MCF 10A (cell line): ENCODE results near the gene IGFBP2. TPM values are rescaled to one million over a fixed set of nuclear protein-coding genes. Genes with fewer than 3 reads are reported as not detected.
"Not testable (repeated sequence)": the region's sequence is repeated elsewhere in the genome, so short reads cannot be mapped to it uniquely, and the experiment has no call there.

ENCODE experiments used
- BruUV-seq: library from RNA; stranded (reverse); fragments of 400-500 nt; replicated peaks from 2 replicates; lab custom pipeline; 2021; lab: Mats Ljungman, UMichigan
- CTCF ChIA-PET: fragments of 300-600 bp; sonication (Branson Sonifier 250); formaldehyde crosslinking; extraction: SDS; loops from one replicate; lab custom pipeline; 2021; ENCODE audit warnings: antibody characterized with exemption, inconsistent platforms; lab: Yijun Ruan, JAX
- POLR2A ChIA-PET: fragments of 300-600, 350-650 bp; sonication (Branson Sonifier 250); formaldehyde crosslinking; extraction: SDS; loops from one replicate; lab custom pipeline; 2020; ENCODE audit warnings: antibody characterized with exemption, inconsistent platforms; lab: Yijun Ruan, JAX
- DNase-seq: peaks from one replicate; pipeline ENCODE4 v3.0.0-alpha.2; 2018; ENCODE audit not compliant: unreplicated experiment
- H3K27ac Mint-ChIP-seq: one replicate; pipeline ENCODE4 v1.8.0; 2022; ENCODE audit warnings: mild to moderate bottlenecking, low read depth, mixed read lengths; ENCODE audit not compliant: unreplicated experiment
- H3K27me3 Mint-ChIP-seq: one replicate; pipeline ENCODE4 v1.8.0; 2022; ENCODE audit warnings: mixed read lengths; ENCODE audit not compliant: insufficient read depth, unreplicated experiment
- H3K36me3 Mint-ChIP-seq: one replicate; pipeline ENCODE4 v1.8.0; 2022; ENCODE audit warnings: mild to moderate bottlenecking, moderate library complexity, mixed read lengths; ENCODE audit not compliant: insufficient read depth, unreplicated experiment
- H3K4me1 Mint-ChIP-seq: one replicate; pipeline ENCODE4 v1.8.0; 2022; ENCODE audit warnings: mixed read lengths; ENCODE audit not compliant: insufficient read depth, unreplicated experiment
- H3K4me3 Mint-ChIP-seq: one replicate; pipeline ENCODE4 v1.8.0; 2022; ENCODE audit warnings: mild to moderate bottlenecking, moderate library complexity, mixed read lengths; ENCODE audit not compliant: unreplicated experiment
- H3K9me3 Mint-ChIP-seq: one replicate; pipeline ENCODE4 v1.8.0; 2022; ENCODE audit warnings: mixed read lengths; ENCODE audit not compliant: unreplicated experiment
- intact Hi-C: fragments of 100-400 bp; cut with micrococcal nuclease; formaldehyde crosslinking; loops from 2 replicates; pipeline ENCODE4 v1.14.1; 2022
- total RNA-seq: library from RNA; stranded (reverse); gene quantifications from 2 replicates; pipeline ENCODE4 v1.2.3, GENCODE V29; 2022
- TF ChIP-seq, protein P1 (sequence below): fragments of 200-600 bp; IDR thresholded peaks from one replicate; pipeline ENCODE4 v1.8.0; 2022; ENCODE audit warnings: antibody characterized with exemption, mild to moderate bottlenecking; ENCODE audit not compliant: unreplicated experiment

The IGFBP2 gene
- total RNA-seq, 1 experiment from 2014 or later = 32.0 TPM

DNA sequence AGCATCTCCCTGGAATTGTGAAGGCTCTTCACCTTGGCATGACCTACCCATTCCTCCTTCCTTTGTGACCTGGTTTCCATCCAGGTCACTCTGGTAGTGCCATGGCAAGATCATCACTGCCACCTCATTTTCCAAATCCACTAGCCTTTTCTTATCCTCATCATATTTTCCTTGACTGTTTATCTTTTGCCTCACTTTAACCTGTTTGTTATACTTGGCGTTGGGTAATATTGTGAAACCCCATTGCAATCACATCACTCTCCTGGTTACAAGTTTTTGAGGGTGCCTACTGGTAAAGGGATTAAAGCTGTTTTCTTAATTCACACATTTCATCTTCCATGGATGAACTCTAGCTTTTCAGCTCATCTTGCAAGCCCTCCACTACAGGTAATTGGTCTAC lies 39.1 kb upstream of the IGFBP2 start:
- no TSS peak for BruUV-seq
- ChIA-PET CTCF (no interaction called here), POLR2A (no interaction called here)
- no peak overlapping the region for H3K27ac Mint-ChIP-seq
- intact Hi-C loops = no loop called here
- TF ChIP-seq, protein P1, sequence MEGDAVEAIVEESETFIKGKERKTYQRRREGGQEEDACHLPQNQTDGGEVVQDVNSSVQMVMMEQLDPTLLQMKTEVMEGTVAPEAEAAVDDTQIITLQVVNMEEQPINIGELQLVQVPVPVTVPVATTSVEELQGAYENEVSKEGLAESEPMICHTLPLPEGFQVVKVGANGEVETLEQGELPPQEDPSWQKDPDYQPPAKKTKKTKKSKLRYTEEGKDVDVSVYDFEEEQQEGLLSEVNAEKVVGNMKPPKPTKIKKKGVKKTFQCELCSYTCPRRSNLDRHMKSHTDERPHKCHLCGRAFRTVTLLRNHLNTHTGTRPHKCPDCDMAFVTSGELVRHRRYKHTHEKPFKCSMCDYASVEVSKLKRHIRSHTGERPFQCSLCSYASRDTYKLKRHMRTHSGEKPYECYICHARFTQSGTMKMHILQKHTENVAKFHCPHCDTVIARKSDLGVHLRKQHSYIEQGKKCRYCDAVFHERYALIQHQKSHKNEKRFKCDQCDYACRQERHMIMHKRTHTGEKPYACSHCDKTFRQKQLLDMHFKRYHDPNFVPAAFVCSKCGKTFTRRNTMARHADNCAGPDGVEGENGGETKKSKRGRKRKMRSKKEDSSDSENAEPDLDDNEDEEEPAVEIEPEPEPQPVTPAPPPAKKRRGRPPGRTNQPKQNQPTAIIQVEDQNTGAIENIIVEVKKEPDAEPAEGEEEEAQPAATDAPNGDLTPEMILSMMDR = no peak
- H3K4me1 Mint-ChIP-seq = peaks cover 10% of the 10 kb centered on the region
- DNase-seq = peak; percentile 40
- no peaks in the 10 kb centered on the region for H3K9me3 Mint-ChIP-seq
- no peak overlapping the region for H3K4me3 Mint-ChIP-seq
- H3K36me3 Mint-ChIP-seq = no peaks in the 10 kb centered on the region
- no peaks in the 10 kb centered on the region for H3K27me3 Mint-ChIP-seq

DNA sequence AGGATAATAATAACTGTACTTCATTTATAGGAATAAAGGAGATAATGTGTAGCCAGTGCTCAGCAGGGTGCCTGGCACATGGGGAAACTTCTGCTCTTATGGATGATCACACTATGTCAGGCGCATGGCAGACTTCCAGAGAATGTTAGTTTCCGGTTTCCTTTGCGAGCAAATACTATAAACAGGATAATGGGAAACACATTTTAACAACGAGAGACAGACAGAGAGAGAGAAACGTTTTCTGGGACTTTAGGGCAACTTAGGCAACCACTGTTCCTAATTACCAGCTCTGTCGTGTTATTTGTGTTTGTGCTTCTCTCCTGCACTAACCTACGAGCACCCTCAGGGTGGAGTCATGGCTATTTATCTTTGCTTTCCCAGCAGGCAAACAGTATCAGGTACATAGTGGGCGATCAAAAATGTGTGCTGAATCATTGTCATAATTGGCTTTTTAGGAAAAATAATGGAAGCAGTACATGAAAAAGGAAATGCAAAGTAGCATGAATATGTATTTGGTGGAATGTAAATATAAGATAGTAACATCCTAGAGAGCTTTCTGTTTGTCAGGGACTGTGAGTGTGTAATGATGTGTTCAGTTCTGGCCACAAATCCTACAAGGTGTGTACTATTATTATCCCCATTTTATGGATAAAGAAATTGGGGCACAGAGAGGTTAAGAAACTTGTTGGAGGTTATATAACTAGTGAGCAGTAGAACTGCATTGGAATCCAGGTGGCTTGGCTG lies 36.8 kb upstream of the IGFBP2 start:
- ChIA-PET CTCF (interaction anchor here (0.5 to 1.6 kb wide), 6 partner anchors 56 to 81 kb away, joined by 3 to 5 read pairs (median 3); no protein-coding TSS in a partner anchor), POLR2A (interaction anchor here (0.9 to 1.5 kb wide), 4 partner anchors 46 to 98 kb away, joined by 3 to 6 read pairs (median 4); partner anchors contain the start of gene RPL37A)
- BruUV-seq = no TSS peak
- Mint-ChIP-seq H3K4me3 (peak overlapping the region; percentile 7), H3K9me3 (no peaks in the 10 kb centered on the region), H3K27me3 (no peaks in the 10 kb centered on the region), H3K36me3 (no peaks in the 10 kb centered on the region), H3K4me1 (peaks cover 14% of the 10 kb centered on the region), H3K27ac (no peak overlapping the region)
- peak; percentile 81 for DNase-seq
- intact Hi-C loops = loop anchor here (5.0 kb wide), 1 partner anchor 71 kb away; no protein-coding TSS in a partner anchor
- TF ChIP-seq, protein P1 = no peak

DNA sequence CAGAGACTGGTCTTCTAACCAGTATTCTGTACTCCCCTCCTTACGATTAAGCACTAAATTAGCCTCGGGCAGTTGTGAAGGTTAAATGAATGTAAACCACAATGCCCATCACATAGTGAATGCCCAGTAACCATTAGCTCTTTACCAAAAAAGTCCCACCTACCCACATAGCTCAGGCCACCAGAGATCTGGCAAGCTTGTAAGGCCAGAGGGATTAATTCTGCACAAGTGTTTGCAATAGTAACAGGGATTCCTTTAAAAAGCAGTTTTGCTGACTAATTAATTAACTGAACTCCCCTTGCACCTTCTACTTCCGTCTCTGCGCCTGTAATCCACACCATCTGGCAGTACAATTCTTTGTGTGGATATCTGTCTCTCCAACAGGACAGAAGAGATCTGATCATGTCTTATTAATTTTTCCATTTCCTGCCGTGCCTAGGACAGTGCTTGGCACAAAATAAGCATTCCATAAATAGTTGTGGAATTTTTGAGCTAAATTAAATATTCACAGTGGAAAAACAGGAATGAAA lies 36.2 kb upstream of the IGFBP2 start:
- H3K4me3 Mint-ChIP-seq = no peak overlapping the region
- H3K27me3 Mint-ChIP-seq = no peaks in the 10 kb centered on the region
- TF ChIP-seq, protein P1 = no peak
- no peaks in the 10 kb centered on the region for H3K36me3 Mint-ChIP-seq
- H3K27ac Mint-ChIP-seq = no peak overlapping the region
- no peaks in the 10 kb centered on the region for H3K9me3 Mint-ChIP-seq
- ChIA-PET CTCF (interaction anchor here (0.6 to 1.8 kb wide), 5 partner anchors 57 to 78 kb away, joined by 3 to 6 read pairs (median 3); no protein-coding TSS in a partner anchor), POLR2A (interaction anchor here (0.9 to 1.5 kb wide), 4 partner anchors 46 to 98 kb away, joined by 3 to 6 read pairs (median 4); partner anchors contain the start of gene RPL37A)
- no TSS peak for BruUV-seq
- intact Hi-C loops = loop anchor here (5.0 kb wide), 1 partner anchor 70 kb away; no protein-coding TSS in a partner anchor
- H3K4me1 Mint-ChIP-seq = peaks cover 14% of the 10 kb centered on the region
- DNase-seq = no peak

DNA sequence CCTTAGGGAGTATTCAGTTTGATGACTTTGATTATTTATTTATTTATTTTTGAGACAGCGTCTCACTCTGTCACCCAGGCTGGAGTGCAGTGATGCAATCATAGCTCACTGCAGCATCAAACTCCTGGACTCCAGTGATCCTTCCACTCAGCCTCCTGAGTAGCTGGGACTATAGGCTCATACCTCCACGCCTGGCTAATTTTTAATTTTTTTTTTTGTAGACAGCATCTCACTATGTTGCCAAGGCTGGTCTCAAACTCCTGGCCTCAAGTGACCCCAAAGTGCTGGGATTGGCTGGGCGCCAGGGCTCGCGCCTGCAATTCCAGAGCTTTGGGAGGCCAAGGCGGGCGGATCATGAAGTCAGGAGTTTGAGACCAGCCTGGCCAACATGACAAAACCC lies 35.4 kb upstream of the IGFBP2 start:
- H3K9me3 Mint-ChIP-seq, H3K27ac Mint-ChIP-seq, H3K4me3 Mint-ChIP-seq, H3K36me3 Mint-ChIP-seq, BruUV-seq, H3K27me3 Mint-ChIP-seq, DNase-seq: not testable (repeated sequence)
- POLR2A ChIA-PET = interaction anchor here (1.5 kb wide), 1 partner anchor 99 kb away, joined by 3 read pairs; the partner anchor contains the start of gene RPL37A
- intact Hi-C loops = loop anchor here (5.0 kb wide), 1 partner anchor 69 kb away; no protein-coding TSS in a partner anchor
- H3K4me1 Mint-ChIP-seq = peaks cover 18% of the 10 kb centered on the region
- CTCF ChIA-PET = interaction anchor here (1.8 kb wide), 2 partner anchors 14 to 78 kb away, joined by 5 to 6 read pairs; no protein-coding TSS in a partner anchor
